HUDEP-2 (cell line): ENCODE results near the gene PKNOX1.
"Not testable (repeated sequence)": the region's sequence is repeated elsewhere in the genome, so short reads cannot be mapped to it uniquely, and the experiment has no call there.

Experiments
- DNase-seq, 76 experiments: peaks; one replicate each; lab custom pipeline; 2025; ENCODE audit not compliant: unreplicated experiment in 76 of 76; lab: John Stamatoyannopoulos, UW

Gene PKNOX1

GRCh38 chr21:43016728-43017127 lies 42.4 kb downstream of the PKNOX1 start:
- no peak for DNase-seq

GRCh38 chr21:43018519-43018918 lies 44.2 kb downstream of the PKNOX1 start:
- DNase-seq = peak in 10 of 76 experiments; percentile 6 to 30 (median 14)

- DNase-seq = no peak
These were observed 45.8 kb downstream of the PKNOX1 start for GRCh38 chr21:43020177-43020576.

- DNase-seq = no peak
These were observed 46.4 kb downstream of the PKNOX1 start for GRCh38 chr21:43020771-43021170.

- no peak for DNase-seq
These were observed 46.8 kb downstream of the PKNOX1 start for GRCh38 chr21:43021191-43021590.

GRCh38 chr21:43021756-43022600 lies 47.6 kb downstream of the PKNOX1 start:
- DNase-seq = no peak

GRCh38 chr21:43023175-43023574 lies 48.8 kb downstream of the PKNOX1 start:
- DNase-seq = no peak

- DNase-seq = no peak
These were observed 50.2 kb downstream of the PKNOX1 start for GRCh38 chr21:43024439-43025136.

GRCh38 chr21:43025636-43026180 lies 51.3 kb downstream of the PKNOX1 start:
- no peak for DNase-seq

GRCh38 chr21:43027846-43028731 lies 53.7 kb downstream of the PKNOX1 start:
- no peak for DNase-seq

- DNase-seq = no peak
These were observed 55.4 kb downstream of the PKNOX1 start for GRCh38 chr21:43029785-43030184.

GRCh38 chr21:43031121-43031619 lies 56.8 kb downstream of the PKNOX1 start:
- DNase-seq = no peak

- DNase-seq = no peak
These were observed 59.7 kb downstream of the PKNOX1 start for GRCh38 chr21:43034101-43034500.

- no peak for DNase-seq
These were observed 60.5 kb downstream of the PKNOX1 start for GRCh38 chr21:43034826-43035225.

GRCh38 chr21:43036889-43037288 lies 62.5 kb downstream of the PKNOX1 start:
- DNase-seq = not testable (repeated sequence)

- peak in 2 of 76 experiments; percentile 18 to 21 for DNase-seq
These were observed 63.7 kb downstream of the PKNOX1 start for GRCh38 chr21:43037918-43038658.

GRCh38 chr21:43038659-43039044 lies 64.3 kb downstream of the PKNOX1 start:
- not testable (repeated sequence) for DNase-seq

GRCh38 chr21:43042169-43042568 lies 67.8 kb downstream of the PKNOX1 start:
- peak in 3 of 76 experiments; percentile 10 to 31 (median 12) for DNase-seq

- not testable (repeated sequence) for DNase-seq
These were observed 68.9 kb downstream of the PKNOX1 start for GRCh38 chr21:43043291-43043690.

GRCh38 chr21:43044547-43044946 lies 70.2 kb downstream of the PKNOX1 start:
- not testable (repeated sequence) for DNase-seq
